SKM-1 treated with dmso at 0.1 percent for 144 hours (cell line): ENCODE measurements around the gene C17orf67.

Source experiments
- DNase-seq: peaks from one replicate; lab custom pipeline; 2025; ENCODE audit not compliant: unreplicated experiment; lab: John Stamatoyannopoulos, UW

Gene C17orf67

GRCh38 chr17:56809106-56809819 lies 24.5 kb downstream of the C17orf67 start:
- no peak for DNase-seq

- DNase-seq = no peak
These were observed 25.2 kb downstream of the C17orf67 start for GRCh38 chr17:56808503-56808902.

GRCh38 chr17:56807723-56808122 lies 26.0 kb downstream of the C17orf67 start:
- no peak for DNase-seq

GRCh38 chr17:56806949-56807348 lies 26.8 kb downstream of the C17orf67 start:
- no peak for DNase-seq

GRCh38 chr17:56804454-56804853 lies 29.3 kb downstream of the C17orf67 start:
- no peak for DNase-seq

- DNase-seq = no peak
These were observed 30.6 kb downstream of the C17orf67 start for GRCh38 chr17:56803071-56803470.

- DNase-seq = no peak
These were observed 32.1 kb downstream of the C17orf67 start for GRCh38 chr17:56801459-56802178.

- DNase-seq = no peak
These were observed 34.8 kb downstream of the C17orf67 start for GRCh38 chr17:56798916-56799315.

GRCh38 chr17:56796536-56796935 lies 37.2 kb downstream of the C17orf67 start:
- DNase-seq = no peak

- no peak for DNase-seq
These were observed 38.4 kb downstream of the C17orf67 start for GRCh38 chr17:56795221-56795865.

GRCh38 chr17:56793957-56794356 lies 39.8 kb downstream of the C17orf67 start:
- no peak for DNase-seq

GRCh38 chr17:56793531-56793930 lies 40.2 kb downstream of the C17orf67 start:
- no peak for DNase-seq

GRCh38 chr17:56792267-56792666 lies 41.5 kb downstream of the C17orf67 start:
- DNase-seq = no peak

- peak; percentile 94 for DNase-seq
These were observed 46.7 kb downstream of the C17orf67 start for GRCh38 chr17:56786989-56787482.

GRCh38 chr17:56785997-56786680 lies 47.6 kb downstream of the C17orf67 start:
- DNase-seq = no peak

GRCh38 chr17:56785405-56785804 lies 48.3 kb downstream of the C17orf67 start:
- no peak for DNase-seq

- DNase-seq = no peak
These were observed 51.4 kb downstream of the C17orf67 start for GRCh38 chr17:56782338-56782737.

- no peak for DNase-seq
These were observed 51.8 kb downstream of the C17orf67 start for GRCh38 chr17:56781906-56782305.

- peak; percentile 84 for DNase-seq
These were observed 53.6 kb downstream of the C17orf67 start for GRCh38 chr17:56779898-56780777.

GRCh38 chr17:56779322-56779721 lies 54.4 kb downstream of the C17orf67 start:
- no peak for DNase-seq
